Mammary epithelial cell (primary cell): ENCODE results near the gene RAB5IF.

Source experiments
- CTCF ChIP-seq, 2 donors: IDR thresholded peaks in 1 of 2; conservative IDR thresholded peaks in 1 of 2; 2 replicates each; pipeline ENCODE4 v1.5.1; 2011 to 2012; ENCODE audit warnings: inconsistent platforms in 2 of 2, low read length in 2 of 2, mild to moderate bottlenecking in 2 of 2, control low read depth in 1 of 2, low read depth in 1 of 2; ENCODE audit not compliant: insufficient read depth in 1 of 2; ENCODE audit errors: extremely low read depth in 1 of 2
- EZH2 ChIP-seq: IDR thresholded peaks from 2 replicates; pipeline ENCODE4 v1.6.1; 2012; ENCODE audit warnings: low read length, inconsistent platforms, borderline replicate concordance

- TF ChIP-seq CTCF (conservative IDR thresholded peaks at IDR 0.05 in 1 of 2, IDR thresholded peaks at IDR 0.05 in 1 of 2; ENCODE audit: extremely low read depth in 1 of 2, insufficient read depth in 1 of 2, low read depth in 1 of 2, low read length in 2 of 2): no peak
- TF ChIP-seq EZH2: no peak
Observed at GRCh38 chr20:36601540-36601939, 4.0 kb upstream of the RAB5IF start.
